Daoy (cell line): ENCODE measurements around the gene ZBTB5. TPM values are rescaled to one million over a fixed set of nuclear protein-coding genes. Genes with fewer than 3 reads are reported as not detected.
"Not testable (repeated sequence)": the region's sequence is repeated elsewhere in the genome, so short reads cannot be mapped to it uniquely, and the experiment has no call there.

Experiments
- DNase-seq: peaks from one replicate; pipeline ENCODE4 v3.0.0-alpha.2; 2015; ENCODE audit warnings: low read depth
- total RNA-seq: library from RNA; depleted of rRNA; stranded (reverse); fragments of >200 nt; shearing (Covaris generic); gene quantifications from 2 replicates; pipeline ENCODE4 v1.2.3, GENCODE V29; 2014

ZBTB5 gene
- total RNA-seq, 1 experiment from 2014 or later: 12.7 TPM

DNA sequence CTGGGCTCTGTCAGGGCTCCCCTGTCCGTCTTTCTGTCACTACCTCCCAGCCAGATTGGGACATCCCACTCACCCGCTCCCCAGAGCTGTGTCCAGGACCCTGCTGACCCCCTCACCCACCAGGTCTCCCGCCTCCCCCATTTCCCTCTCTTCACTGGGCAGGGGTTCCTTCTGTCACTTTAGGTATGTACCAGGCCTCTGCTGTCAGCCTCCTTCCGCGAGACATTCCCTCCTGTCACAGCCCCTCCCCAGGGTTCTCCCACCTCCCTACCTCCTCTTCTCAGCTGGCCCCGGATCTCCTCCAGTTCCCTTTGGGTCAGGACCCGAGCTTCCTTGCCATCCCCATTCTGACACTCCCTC, 21.0 kb upstream of the ZBTB5 start:
- DNase-seq: no peak

DNA sequence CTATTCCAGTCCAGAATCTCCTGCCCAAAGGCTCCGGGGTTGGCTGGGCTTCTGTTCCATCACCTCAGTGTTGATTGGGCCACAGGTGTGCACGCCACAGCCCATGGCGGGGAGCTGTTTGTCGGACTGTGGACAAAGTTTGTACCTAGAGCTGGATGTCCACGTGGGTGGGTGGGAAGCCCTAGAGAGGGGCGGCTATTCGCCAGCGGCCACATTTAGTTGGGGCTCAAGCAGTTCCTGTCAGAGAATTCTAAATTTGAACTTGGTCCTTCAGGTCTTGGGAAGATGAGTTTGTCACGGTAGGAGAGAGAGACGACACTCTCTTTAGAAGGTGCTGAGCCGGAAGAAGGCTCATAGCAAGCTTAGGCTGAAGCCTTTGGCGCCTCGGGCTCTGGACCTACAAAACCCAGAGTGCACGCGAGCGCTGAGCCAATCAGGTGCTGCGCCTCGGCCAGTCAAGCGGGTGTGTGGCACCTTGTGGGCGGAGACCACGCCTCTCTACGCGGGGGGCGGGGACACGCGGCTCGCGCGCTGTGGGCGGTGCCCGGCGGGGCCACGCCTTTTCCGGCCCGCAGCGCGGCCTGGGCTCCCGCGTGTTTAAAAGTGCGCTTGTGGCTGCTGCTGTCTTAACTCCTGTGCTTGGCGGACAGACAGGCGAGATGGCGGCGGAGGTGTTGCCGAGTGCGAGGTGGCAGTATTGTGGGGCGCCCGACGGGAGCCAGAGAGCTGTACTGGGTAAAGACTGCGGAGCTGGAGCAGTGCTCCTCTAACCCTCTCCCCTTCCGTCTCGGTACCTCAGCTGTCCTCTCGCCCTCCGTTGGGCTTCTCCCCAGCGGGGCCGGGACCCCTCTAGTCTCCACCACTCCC, 20.4 kb upstream of the ZBTB5 start, which contains the start of gene POLR1E:
Gene POLR1E (plus strand): TSS at position 560 of the 867 bp plus-strand sequence. CDS start 100 bp downstream, at position 660.
- DNase-seq: peak; percentile 99

DNA sequence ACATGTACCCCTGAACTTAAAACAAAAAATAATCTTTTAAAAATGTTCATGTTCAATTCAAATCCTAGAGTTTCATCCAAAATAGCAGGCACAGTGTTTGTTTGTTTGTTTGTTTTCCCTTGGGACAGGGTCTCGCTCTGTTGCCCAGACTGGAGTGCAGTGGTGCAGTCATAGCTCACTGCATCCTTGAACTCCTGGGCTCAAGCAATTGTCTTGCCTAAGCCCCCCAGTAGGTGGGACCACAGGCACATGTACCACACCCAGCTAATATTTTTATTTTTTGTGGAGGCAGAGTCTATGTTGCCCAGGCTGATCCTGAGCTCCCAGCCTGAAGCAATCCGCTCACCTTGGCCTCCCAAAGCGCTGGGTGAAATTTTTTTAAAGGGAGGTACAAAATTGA, 15.5 kb upstream of the ZBTB5 start:
- no peak for DNase-seq

DNA sequence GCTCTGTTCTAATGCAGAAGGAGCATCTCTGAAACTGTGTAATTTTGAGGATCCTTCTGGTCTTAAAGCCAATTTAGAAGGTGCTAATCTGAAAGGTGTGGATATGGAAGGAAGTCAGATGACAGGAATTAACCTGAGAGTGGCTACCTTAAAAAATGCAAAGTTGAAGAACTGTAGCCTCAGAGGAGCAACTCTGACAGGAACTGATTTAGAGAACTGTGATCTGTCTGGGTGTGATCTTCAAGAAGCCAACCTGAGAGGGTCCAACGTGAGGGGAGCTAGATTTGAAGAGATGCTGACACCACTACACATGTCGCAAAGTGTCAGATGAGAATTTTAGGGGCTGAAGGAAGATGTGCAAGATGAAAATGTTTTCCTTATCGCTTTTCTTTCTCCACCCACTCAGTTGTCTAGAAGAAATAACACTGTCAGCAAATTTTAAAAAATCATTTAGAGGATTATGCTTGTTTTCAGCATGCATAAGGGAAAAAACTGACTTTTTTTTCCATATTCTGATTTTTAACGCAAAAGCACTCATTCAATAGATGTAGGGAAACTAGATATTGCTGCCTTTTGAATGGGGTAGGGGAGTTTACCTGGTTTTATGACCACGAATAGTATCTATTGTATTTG, 12.9 kb upstream of the ZBTB5 start:
- DNase-seq: not testable (repeated sequence)

DNA sequence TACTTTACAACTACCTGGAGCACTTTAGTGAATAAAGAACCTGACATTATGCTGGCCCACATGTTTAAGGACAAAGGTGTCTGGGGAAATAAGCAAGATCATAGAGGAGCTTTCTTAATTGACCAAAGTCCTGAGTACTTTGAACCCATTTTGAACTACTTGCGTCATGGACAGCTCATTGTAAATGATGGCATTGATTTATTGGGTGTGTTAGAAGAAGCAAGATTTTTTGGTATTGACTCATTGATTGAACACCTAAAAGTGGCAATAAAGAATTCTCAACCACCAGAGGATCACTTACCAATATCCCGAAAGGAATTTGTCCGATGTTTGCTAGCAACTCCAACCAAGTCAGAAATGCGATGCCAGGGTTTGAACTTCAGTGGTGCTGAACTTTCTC, 12.2 kb upstream of the ZBTB5 start:
- not testable (repeated sequence) for DNase-seq

DNA sequence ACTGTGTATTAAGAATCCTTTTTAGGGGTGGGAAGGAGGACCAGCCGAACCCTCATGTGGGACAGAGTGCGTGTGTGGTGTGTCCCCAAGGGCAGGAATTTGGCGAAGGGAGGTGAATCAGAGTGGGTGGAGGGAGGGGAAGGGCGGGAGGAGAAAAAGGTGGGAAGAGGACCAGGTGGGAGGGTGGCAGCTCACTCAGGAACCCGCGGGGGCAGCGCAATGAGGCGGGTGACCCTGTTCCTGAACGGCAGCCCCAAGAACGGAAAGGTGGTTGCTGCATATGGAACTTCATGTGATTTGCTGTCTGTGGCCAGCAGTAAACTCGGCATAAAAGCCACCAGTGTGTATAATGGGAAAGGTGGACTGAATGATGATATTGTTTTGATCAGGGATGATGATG, 11.7 kb upstream of the ZBTB5 start:
- no peak for DNase-seq

DNA sequence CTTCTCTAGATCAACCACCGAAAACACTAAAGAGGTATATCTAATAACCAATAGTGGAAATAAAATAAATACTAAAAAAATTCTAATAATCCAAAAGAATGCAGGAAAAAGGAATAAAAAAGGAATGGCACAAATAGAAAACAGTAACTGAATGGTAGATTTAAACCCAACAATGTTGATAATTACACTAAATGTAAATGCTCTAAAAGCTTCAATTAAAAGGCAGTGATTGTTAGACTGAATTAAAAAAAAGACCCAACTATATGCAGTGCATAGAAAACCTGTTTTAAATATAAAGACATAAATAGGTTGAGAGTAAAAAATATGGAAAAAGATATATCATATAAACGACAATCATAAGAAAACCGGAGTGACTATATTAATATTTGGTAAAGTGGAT, 9.2 kb upstream of the ZBTB5 start:
- no peak for DNase-seq

DNA sequence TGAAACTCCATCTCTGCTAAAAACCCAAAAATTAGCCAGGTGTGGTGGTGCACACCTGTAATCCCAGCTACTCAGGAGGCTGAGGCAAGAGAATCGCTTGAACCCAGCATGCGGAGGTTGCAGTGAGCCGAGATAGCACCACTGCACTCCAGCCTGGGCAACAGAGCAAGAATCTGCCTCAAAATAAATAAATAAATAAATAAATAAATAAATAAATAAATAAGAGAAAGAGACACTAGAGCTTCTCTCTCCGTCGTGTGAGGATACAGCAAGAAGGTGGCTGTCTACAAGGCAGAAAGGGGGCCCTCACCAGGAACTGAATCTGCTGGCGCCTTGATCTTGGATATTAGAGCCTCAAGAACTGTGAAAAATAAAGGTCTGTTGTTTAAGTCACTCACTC, 8.7 kb upstream of the ZBTB5 start:
- not testable (repeated sequence) for DNase-seq

DNA sequence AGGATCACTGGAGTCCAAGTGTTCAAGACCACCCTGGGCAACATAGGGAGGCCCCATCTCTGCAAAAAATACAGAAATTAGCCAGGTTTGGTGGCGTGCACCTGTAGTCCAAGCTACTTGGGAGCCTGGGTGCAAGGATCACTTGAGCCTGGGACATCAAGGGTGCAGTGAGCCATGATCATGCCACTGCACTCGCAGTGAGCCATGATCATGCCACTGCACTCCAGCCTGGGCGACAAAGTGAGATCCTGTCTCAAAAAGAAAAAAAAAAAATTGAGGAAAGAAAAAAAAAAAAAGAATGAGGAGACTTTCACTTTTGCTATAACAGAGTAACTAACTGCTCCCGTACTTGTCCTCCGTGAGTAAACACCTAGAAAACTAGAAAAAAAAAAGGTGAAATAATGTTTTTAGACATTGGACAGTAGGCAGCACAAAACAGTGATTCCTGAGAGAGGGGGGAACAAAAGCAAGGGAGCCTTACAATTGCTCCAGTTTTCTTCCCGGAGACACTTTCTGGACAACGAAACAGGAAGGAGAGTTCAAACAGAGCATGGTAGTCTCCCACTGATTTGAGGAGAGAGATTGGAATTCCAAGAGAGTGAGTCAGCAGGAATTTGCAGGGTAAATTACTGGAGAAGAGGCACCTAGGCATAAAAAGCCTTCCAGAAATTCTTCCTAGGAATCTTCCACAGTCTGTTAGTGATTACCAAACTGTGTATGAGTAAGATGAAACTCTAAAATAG, 6.9 kb upstream of the ZBTB5 start:
- peak; percentile 92 for DNase-seq

DNA sequence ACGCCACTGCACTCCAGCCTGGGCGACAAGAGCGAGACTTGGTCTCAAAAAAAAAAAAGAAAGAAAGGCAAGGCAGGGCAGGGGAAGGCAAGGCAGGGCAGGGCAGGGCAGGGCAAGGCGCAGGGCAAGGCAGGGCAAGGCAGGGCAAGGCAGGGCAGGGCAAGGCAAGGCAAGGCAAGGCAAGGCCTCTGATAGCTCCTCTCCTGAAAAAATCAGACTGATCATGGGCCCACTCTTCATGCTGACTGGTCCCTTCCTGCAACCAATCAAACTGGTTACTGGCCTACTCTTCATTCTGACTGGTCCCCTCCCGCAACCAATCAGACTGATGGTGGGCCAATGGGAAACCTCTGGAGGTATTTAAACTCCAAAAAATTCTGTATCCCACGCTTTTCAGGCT, 3.4 kb upstream of the ZBTB5 start:
- DNase-seq: no peak

DNA sequence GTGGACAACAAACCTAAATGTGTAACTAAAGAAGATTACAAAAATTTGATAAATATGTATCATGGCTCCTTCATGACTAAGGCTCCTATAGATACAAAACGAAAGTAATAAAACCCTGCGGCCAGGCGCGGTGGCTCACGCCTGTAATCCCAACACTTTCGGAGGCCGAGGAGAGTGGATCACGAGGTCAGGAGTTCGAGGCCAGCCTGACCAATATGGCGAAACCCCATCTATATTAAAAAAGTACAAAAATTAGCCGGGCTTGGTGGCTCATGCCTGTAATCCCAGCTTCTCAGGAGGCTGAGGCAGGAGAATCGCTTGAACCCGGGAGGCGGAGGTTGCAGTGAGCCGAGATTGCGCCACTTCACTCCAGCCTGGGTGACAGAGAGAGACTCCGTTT, 2.3 kb upstream of the ZBTB5 start:
- DNase-seq: not testable (repeated sequence)

DNA sequence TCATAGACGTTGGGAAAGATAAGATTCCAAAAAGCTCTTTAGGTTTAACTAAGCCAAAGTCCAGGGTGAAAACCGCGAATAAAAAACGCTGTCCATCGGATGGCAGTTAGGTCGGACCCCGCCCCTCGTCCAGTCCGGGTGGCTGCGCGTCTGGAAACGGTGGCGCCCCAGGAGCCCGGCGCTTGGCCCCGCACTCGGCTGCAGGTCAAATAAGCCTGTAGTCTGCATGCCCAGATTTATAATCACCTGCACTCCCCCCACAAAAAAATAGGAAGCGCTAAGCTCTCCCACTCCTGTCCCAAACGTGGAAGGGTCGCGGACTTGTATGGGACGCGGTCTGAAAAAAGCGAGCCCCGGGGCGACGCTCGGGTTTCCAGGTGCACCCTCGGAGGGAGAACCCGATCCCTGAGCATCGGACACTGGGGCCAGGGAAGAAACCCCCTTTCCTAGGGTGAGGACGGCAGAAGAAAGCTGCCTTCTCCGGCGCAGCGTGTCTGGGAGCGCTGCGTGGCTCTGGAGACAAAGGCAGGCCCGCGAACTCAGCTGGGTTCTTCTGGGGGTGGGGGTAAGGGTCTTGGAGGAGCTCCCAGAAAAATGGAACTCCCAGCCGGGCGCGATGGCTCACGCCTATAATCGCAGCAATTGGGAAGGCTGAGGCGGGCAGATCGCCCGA, 923 bp upstream of the ZBTB5 start:
- peak; percentile 93 for DNase-seq

DNA sequence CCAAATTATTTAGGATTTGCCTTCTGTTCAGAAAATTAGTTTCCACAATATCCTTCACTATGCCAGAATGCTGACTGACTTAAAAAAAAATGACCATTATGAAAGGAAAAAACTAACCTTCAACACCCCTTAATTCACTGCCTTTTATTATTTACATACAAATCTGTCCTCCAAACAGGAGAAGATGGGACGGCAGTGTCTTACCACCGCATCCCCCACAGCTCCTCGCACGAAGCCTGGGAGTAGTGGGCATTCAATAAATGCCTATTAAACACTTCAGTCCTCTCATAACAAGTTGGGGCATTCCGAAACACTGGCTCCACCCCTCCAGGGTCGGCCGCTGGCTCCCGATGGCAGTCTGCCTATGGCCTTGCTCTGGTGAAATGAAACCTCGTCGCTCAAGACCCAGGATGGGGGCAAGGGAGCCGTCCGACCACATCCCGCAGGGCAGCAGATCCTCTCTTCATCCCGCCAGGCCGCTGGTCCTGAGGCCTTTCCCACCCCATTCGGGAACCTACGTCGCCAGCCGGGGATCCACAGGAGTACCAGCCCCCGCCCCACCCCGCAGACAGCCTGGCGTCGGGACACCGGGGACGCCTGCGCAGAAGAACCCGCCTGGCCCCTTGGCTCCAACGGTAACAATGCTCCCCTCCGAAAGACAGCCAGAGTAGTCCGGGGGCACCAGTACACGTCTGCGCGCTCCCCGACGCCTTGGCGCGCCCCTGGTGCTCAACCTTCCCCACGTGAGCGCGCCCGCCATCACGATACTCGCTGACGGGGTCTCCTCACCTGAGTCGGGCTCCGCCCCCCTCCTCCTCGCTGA, 613 bp downstream of the ZBTB5 start:
- peak; percentile 82 for DNase-seq

DNA sequence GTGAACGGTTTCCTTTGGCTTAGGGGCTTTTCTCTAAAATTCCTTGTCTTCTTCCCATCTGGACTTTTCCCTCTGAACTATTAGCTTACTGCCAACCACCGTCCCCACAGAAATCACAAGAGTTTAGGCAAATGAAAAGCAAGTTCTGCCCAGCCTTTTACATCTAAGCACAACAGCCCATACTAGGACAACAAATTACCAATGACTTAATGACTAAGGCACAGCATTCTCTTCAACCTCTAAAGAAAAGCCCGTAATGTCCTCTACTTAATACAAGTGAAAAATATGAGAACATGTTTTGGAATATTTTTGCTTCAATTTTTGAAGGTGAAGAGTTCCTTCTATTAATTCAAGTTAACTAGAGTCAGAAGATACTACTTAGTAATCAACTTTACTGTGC, 1.2 kb downstream of the ZBTB5 start:
- DNase-seq: no peak

DNA sequence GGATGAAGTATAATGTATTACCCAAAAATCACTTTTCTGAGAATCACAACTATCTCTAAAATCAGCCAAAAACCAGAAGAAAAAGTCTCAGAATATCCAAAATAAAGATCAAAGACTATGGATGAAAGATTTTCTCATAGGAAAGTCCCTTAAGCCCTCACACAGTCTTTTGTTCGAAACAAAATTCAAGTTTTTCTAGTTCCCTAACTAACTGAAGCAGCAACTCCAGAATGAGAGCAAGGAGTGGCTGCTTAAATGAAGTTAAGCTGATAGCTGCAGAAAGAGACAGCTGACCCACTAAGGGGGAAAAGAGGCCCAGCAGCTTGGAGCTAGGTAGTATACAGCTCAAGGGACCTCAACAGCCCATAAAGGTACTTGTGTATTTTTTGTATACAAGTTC, 8.4 kb downstream of the ZBTB5 start:
- no peak for DNase-seq

DNA sequence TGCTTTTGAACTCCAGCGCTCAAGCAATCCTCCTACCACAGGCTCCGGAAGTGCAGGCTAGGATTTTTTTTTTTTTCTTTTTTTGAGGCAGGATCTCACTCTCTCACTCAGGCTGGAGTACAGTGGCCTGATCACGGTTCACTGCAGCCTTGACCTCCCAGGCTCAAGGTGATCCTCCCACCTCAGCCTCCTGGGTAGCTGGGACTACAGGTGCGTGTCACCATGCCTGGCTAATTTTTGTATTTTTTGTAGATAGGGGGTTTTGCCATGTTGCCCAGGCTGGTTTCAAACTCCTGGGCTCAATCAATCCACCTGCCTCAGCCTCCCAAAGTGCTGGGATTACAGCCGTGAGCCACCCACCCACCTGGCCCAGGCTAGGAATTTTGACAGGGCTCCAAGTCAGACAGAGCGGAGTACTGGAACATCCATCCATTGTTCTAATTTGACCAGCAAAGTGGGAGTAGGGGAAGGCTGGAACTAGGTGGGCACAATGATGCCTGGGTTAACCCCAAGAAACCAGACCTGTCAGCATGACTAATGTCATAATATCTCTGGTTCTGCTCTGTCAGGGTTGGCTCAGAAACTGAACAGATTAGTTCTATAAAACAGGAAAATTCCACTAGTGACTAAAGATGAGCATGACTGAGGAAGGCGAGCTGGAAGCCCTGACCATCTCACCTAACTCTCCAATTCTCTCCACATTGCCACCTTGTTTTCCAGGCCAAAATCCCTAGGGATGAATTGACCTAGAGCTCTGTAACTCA, 9.2 kb downstream of the ZBTB5 start:
- no peak for DNase-seq

DNA sequence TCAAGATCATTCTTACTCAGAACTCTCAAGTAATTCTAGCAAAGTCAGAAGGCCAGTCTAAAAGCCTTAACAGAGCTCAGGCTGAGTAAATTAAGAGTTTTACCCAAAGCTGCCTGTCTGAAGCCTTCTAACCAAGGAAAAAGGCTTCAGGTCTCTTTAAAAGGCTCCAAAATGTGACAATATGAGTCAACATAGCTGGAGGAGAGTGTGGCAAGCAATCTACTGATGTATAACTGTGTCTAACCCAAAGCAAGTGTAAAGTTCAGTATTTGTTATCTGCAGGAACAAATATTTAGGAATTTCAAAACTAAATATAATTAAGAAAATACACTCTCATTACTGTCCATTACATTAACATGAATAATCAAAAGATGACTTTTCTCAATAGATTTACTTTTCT, 11.0 kb downstream of the ZBTB5 start:
- DNase-seq: no peak

DNA sequence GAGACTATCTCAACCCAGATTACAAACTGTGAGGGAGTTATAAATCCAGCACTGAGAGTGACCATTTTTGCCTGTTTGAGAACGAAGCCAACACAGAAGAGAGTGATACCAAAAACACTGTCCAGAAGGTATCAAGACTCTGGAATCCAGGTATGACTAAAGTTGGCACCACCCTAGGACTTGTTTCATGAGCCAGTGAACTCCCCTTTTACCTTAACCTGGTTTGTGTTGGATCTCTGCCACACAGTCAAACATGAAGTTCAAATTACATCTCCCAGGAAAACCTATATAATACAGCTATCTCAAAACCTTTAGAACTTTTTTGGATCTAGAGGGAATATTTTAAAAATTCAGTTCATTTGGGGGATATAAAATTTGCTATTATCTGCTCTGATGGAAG, 11.4 kb downstream of the ZBTB5 start:
- DNase-seq: no peak

DNA sequence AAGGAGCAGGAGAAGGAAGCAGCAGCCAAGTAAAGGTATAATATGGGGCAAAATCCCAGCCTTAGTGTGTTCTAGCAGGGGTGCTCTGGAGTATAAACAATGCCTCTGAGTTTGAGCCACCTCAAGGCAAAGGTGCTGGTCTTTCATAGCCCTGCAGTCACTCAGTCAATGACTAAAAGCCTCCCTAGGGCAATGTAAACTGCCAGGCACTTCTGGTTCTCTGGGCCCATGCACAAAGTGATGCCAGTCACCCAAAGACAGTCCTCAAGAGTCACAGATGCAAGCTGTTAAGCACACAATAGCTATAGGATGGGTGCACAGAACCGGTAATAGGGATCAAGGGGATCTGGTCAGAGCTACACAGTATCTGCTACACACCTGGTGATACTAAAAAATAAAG, 12.6 kb downstream of the ZBTB5 start:
- DNase-seq: no peak

DNA sequence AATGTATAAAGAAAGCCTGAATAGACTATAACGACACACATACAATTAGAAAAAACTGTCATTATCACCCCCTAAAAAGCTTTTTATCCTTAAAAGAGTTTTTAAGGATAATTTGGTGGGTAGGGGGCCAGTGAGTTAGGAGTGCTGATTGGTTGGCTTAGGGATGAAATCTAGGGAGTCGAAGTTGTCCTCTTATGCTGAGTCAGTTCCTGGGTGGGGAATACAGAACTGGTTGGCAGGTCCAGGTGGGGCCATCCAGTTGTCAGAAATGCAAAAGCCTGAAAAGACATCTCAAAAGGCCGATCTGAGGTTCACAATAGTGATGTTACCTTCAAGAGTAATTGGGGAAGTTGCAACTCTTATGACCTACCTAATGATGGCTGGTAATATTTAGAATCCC, 13.6 kb downstream of the ZBTB5 start:
- DNase-seq: no peak
